OCI-LY3 (cell line): ENCODE measurements around the gene VASH1.

ENCODE experiments used
- H2AFZ ChIP-seq: fragments of 200-600, 300-600 bp; shearing (Covaris generic); 2 replicates; pipeline ENCODE4 v1.6.0; 2014; ENCODE audit warnings: antibody characterized with exemption, low read depth, low read length
- H3K27ac ChIP-seq: fragments of 200-600, 300-600 bp; sonication (generic); 2 replicates; pipeline ENCODE4 v1.5.1; 2014; ENCODE audit warnings: mild to moderate bottlenecking, low read length, moderate library complexity, mixed read lengths
- H3K27me3 ChIP-seq: fragments of 200-600, 300-600 bp; sonication (generic); 2 replicates; pipeline ENCODE4 v1.6.1; 2014; ENCODE audit warnings: low read depth, low read length, mixed read lengths
- H3K36me3 ChIP-seq: fragments of 200-600, 300-600 bp; sonication (generic); replicated peaks from 2 replicates; pipeline ENCODE3; 2014; ENCODE audit warnings: low read depth, low read length, mixed read lengths
- H3K4me1 ChIP-seq: fragments of 300-600, 200-600 bp; sonication (generic); 2 replicates; pipeline ENCODE4 v1.6.1; 2014; ENCODE audit warnings: low read length, mixed read lengths
- H3K4me2 ChIP-seq: fragments of 200-600, 300-600 bp; sonication (generic); 2 replicates; pipeline ENCODE4 v1.6.1; 2014; ENCODE audit warnings: low read length, mixed read lengths
- H3K4me3 ChIP-seq: fragments of 300-600, 200-600 bp; sonication (generic); 2 replicates; pipeline ENCODE4 v1.5.1; 2014; ENCODE audit warnings: antibody characterized with exemption, mild to moderate bottlenecking, low read length, moderate library complexity
- H3K79me2 ChIP-seq: fragments of 300-600, 200-600 bp; shearing (Covaris generic); 2 replicates; pipeline ENCODE4 v1.6.1; 2014; ENCODE audit warnings: mild to moderate bottlenecking, low read length, mixed read lengths
- H3K9ac ChIP-seq: fragments of 300-600, 200-600 bp; shearing (Covaris generic); 2 replicates; pipeline ENCODE4 v1.6.0; 2014; ENCODE audit warnings: mild to moderate bottlenecking, low read length, moderate library complexity
- H3K9me3 ChIP-seq: fragments of 200-600, 300-600 bp; shearing (Covaris generic); 2 replicates; pipeline ENCODE4 v1.6.1; 2014; ENCODE audit warnings: low read length, mixed read lengths; ENCODE audit not compliant: insufficient read depth
- H4K20me1 ChIP-seq: fragments of 200-600, 300-600 bp; sonication (generic); 2 replicates; pipeline ENCODE4 v1.6.1; 2016; ENCODE audit warnings: low read length, mixed read lengths; ENCODE audit not compliant: insufficient read depth
- CTCF ChIP-seq: fragments of 200-600, 300-600 bp; sonication (generic); IDR thresholded peaks from 2 replicates; pipeline ENCODE4 v1.5.1; 2014; ENCODE audit warnings: antibody characterized with exemption, low read length, low read depth
- EZH2phosphoT487 ChIP-seq: fragments of 200-600 bp; shearing (Covaris generic); IDR thresholded peaks from 2 replicates; pipeline ENCODE4 v1.6.1; 2018; ENCODE audit warnings: antibody characterized with exemption, mixed run types, low read depth

The VASH1 gene

GRCh38 chr14:76830556-76830955 lies 69.3 kb downstream of the VASH1 start:
- no peaks in the 10 kb centered on the region for H3K9me3 ChIP-seq
- H4K20me1 ChIP-seq: no peaks in the 10 kb centered on the region
- no peaks in the 10 kb centered on the region for H3K36me3 ChIP-seq
- no peaks in the 10 kb centered on the region for H3K4me1 ChIP-seq
- H3K27me3 ChIP-seq: 0 out of 2 replicates have a peak, but pooled peaks cover 5% of the 10 kb centered on the region
- no peak overlapping the region for H2AFZ ChIP-seq
- no peak overlapping the region for H3K27ac ChIP-seq
- H3K4me3 ChIP-seq: no peak overlapping the region
- H3K79me2 ChIP-seq: no peaks in the 10 kb centered on the region
- TF ChIP-seq EZH2phosphoT487: no peak
- H3K9ac ChIP-seq: no peak overlapping the region
- no peak overlapping the region for H3K4me2 ChIP-seq

GRCh38 chr14:76832503-76832988 lies 71.3 kb downstream of the VASH1 start:
- no peak overlapping the region for H3K27ac ChIP-seq
- no peaks in the 10 kb centered on the region for H4K20me1 ChIP-seq
- no peak overlapping the region for H3K4me3 ChIP-seq
- no peaks in the 10 kb centered on the region for H3K4me1 ChIP-seq
- no peaks in the 10 kb centered on the region for H3K79me2 ChIP-seq
- H3K9me3 ChIP-seq: no peaks in the 10 kb centered on the region
- TF ChIP-seq CTCF: no peak
- TF ChIP-seq EZH2phosphoT487: no peak
- no peak overlapping the region for H3K9ac ChIP-seq
- H3K36me3 ChIP-seq: no peaks in the 10 kb centered on the region
- no peak overlapping the region for H2AFZ ChIP-seq
- no peak overlapping the region for H3K4me2 ChIP-seq
- peaks cover 4% of the 10 kb centered on the region for H3K27me3 ChIP-seq
